HL-60 (cell line): ENCODE measurements around the gene LIFR.

Experiments used
- DNase-seq, 2 experiments: peaks; one replicate each; pipeline ENCODE4 v3.0.0-alpha.2; 2010 to 2020; ENCODE audit warnings: low read depth in 1 of 2, low spot score in 1 of 2
- H3K27ac ChIP-seq: fragments of 250-450 bp; sonication (Bioruptor Pico); replicated peaks from 2 replicates; pipeline ENCODE4 v1.5.1; 2020; ENCODE audit warnings: mild to moderate bottlenecking, moderate library complexity
- H3K27me3 ChIP-seq: fragments of 250-450 bp; sonication (Bioruptor Pico); 2 replicates; pipeline ENCODE4 v1.5.1; 2021; ENCODE audit warnings: mild to moderate bottlenecking, moderate library complexity; ENCODE audit not compliant: insufficient read depth, poor library complexity, severe bottlenecking
- H3K4me3 ChIP-seq: replicated peaks from 2 replicates; pipeline ENCODE4 v1.5.1; 2011; ENCODE audit warnings: mild to moderate bottlenecking, control low read depth, low read length; ENCODE audit not compliant: insufficient read depth
- CTCF ChIP-seq: IDR thresholded peaks from one replicate; pipeline ENCODE4 v1.5.1; 2011; ENCODE audit warnings: low read length, control low read depth, inconsistent platforms; ENCODE audit not compliant: insufficient read depth
- GABPA ChIP-seq: IDR thresholded peaks from 2 replicates; pipeline ENCODE4 v1.6.1; 2012; ENCODE audit warnings: low read depth
- POLR2AphosphoS5 ChIP-seq: IDR thresholded peaks from 2 replicates; pipeline ENCODE4 v1.6.1; 2012; ENCODE audit warnings: low read depth
- REST ChIP-seq: IDR thresholded peaks from 2 replicates; pipeline ENCODE4 v1.6.1; 2012; ENCODE audit warnings: low read depth; ENCODE audit not compliant: insufficient replicate concordance
- SPI1 ChIP-seq: IDR thresholded peaks from 2 replicates; pipeline ENCODE4 v1.6.1; 2012; ENCODE audit warnings: low read depth, mild to moderate bottlenecking, borderline replicate concordance

LIFR gene

GRCh38 chr5:38465702-38466423, 90.6 kb downstream of the LIFR start:
- TF ChIP-seq GABPA, result no peak
- no peak for TF ChIP-seq CTCF
- TF ChIP-seq SPI1, result no peak
- no peak for TF ChIP-seq REST
- no peak for TF ChIP-seq POLR2AphosphoS5
- Histone ChIP-seq H3K4me3 (no peak overlapping the region), H3K27ac (no peak overlapping the region), H3K27me3 (no peaks in the 10 kb centered on the region)
- no peak for DNase-seq

GRCh38 chr5:38465061-38465460, 91.4 kb downstream of the LIFR start:
- Histone ChIP-seq H3K27ac (no peak overlapping the region), H3K4me3 (no peak overlapping the region), H3K27me3 (peaks cover 3% of the 10 kb centered on the region)
- TF ChIP-seq POLR2AphosphoS5 (no peak), GABPA (no peak), SPI1 (no peak), REST (no peak), CTCF (no peak)
- no peak for DNase-seq

- Histone ChIP-seq H3K4me3 (no peak overlapping the region), H3K27me3 (peaks cover 3% of the 10 kb centered on the region), H3K27ac (no peak overlapping the region)
- TF ChIP-seq POLR2AphosphoS5, result no peak
- TF ChIP-seq REST, result no peak
- TF ChIP-seq GABPA, result no peak
- TF ChIP-seq SPI1, result no peak
- no peak for TF ChIP-seq CTCF
- no peak for DNase-seq
Observed at GRCh38 chr5:38463634-38464521, 92.6 kb downstream of the LIFR start.
